Fibroblast of the aortic adventitia (primary cell): Measurements from ENCODE around the gene ABR. TPM values are rescaled to one million over a fixed set of nuclear protein-coding genes. Genes with fewer than 3 reads are reported as not detected.

ENCODE experiments used
- DNase-seq: peaks from one replicate; pipeline ENCODE4 v3.0.0-alpha.2; 2010; ENCODE audit warnings: low read depth
- H3K4me3 ChIP-seq: 2 replicates; pipeline ENCODE4 v1.5.1; 2011; ENCODE audit warnings: low read depth, mild to moderate bottlenecking, control low read depth, low read length, moderate library complexity
- total RNA-seq: library from RNA; depleted of rRNA; stranded (reverse); fragments of >200 nt; gene quantifications from 2 replicates; pipeline ENCODE4 v1.2.3, GENCODE V29; 2012; ENCODE audit warnings: low replicate concordance
- TF ChIP-seq, protein P1 (sequence below): IDR thresholded peaks from 2 replicates; pipeline ENCODE4 v1.5.1; 2011; ENCODE audit warnings: mild to moderate bottlenecking, low read length, control low read depth, inconsistent platforms; ENCODE audit not compliant: insufficient read depth

Gene ABR
- total RNA-seq, 1 donor = 76.8 TPM

DNA sequence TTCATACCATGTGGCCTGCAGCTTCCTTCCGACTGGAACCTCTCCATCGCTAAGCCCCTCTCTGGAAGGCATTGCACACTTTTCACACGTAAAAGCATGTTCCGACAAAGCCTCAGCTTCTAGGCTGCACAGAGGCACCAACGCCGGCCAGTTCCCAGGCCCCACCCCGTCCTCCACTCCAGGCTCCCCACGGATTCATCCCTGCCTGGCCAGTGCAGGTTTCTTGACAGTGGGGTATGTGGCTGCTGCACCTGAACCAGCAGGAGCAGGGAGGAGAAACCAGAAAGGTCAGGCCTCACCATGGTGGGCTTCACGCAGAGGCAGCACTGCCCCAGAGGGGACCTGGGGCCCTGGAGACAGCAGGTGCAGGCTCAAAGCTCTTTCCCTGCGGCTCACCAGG, 168.6 kb downstream of the ABR start:
- TF ChIP-seq, protein P1, sequence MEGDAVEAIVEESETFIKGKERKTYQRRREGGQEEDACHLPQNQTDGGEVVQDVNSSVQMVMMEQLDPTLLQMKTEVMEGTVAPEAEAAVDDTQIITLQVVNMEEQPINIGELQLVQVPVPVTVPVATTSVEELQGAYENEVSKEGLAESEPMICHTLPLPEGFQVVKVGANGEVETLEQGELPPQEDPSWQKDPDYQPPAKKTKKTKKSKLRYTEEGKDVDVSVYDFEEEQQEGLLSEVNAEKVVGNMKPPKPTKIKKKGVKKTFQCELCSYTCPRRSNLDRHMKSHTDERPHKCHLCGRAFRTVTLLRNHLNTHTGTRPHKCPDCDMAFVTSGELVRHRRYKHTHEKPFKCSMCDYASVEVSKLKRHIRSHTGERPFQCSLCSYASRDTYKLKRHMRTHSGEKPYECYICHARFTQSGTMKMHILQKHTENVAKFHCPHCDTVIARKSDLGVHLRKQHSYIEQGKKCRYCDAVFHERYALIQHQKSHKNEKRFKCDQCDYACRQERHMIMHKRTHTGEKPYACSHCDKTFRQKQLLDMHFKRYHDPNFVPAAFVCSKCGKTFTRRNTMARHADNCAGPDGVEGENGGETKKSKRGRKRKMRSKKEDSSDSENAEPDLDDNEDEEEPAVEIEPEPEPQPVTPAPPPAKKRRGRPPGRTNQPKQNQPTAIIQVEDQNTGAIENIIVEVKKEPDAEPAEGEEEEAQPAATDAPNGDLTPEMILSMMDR = no peak
- H3K4me3 ChIP-seq = no peak overlapping the region
- DNase-seq = no peak

DNA sequence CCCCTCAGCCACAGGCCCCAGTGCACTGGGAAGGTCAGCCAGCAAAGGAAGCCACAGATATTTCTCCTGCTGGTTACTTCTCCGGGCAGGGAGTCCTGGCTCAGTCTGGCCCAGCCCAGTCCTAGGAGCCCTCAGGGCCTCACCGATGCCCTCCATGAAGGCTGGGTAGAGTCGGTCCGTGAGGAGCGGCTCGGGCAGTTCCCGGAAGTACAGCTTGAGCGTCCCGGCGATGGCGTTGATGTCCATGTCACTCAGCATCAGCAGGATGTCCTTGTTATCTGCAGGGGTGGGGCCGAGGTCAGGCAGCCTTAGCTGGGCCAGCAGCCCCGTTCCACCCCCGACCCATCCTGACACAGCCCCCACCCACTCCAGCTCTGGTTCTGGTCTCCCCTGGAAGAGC, 169.2 kb downstream of the ABR start:
- TF ChIP-seq, protein P1 = no peak
- no peak overlapping the region for H3K4me3 ChIP-seq
- no peak for DNase-seq

DNA sequence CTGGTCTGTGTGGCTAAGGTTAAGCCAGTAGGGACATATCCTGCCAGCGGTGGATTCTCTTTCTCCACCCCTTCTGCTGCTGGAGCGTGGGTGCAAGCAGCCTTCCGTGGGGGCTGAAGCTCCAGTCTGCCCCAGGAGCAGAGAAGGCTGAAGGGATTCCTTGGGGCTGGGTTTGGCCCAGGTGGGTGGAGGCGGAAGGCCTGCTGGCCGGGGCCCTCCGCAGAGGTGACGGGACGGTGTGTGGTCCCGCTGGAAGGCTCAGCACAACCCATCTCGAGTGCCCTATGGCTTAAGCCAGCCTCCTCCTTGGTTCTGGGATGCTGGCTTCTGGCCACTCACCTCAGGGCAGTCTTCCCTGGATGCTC, 169.7 kb downstream of the ABR start:
- TF ChIP-seq, protein P1 = no peak
- no peak overlapping the region for H3K4me3 ChIP-seq
- DNase-seq = no peak

DNA sequence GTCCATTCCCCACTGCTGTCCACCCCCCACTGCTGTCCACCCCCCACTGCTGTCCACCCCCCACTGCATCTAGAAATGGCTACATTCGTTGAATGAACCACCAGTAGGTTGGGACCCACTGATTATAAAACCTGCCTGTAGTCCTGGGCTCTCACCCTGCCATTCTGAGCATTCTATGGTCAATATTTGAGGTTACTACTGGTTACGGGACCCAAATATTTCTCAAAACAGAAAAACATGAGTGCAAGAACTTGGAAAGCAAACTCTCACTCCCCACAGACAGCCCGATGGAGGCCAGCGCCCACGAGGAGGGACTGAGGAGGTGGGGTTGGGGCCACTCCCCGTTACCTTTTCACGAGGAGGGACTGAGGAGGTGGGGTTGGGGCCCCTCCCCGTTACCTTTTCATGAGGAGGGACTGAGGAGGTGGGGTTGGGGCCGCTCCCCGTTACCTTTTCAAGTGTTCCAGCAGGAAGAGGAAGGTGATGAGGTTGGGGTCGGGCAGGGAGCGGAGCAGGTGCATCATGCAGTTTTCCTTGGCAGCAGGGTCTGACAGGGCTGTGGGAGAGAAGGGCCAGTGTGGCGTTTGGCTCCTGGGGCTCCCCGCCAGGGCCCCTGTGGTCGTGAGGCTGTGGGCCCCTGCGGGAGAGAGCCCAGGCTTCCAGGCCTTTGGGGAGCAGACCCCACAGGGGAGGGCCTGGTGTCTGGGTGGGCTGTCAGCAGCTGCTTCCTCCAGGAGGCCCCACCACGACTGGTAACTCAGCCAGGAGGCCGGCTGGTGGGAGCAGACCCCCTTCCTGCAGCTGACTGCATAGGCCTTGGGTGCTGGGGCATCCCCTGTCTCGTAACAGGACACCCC, 170.3 kb downstream of the ABR start:
- DNase-seq = no peak
- TF ChIP-seq, protein P1 = no peak
- H3K4me3 ChIP-seq = no peak overlapping the region

DNA sequence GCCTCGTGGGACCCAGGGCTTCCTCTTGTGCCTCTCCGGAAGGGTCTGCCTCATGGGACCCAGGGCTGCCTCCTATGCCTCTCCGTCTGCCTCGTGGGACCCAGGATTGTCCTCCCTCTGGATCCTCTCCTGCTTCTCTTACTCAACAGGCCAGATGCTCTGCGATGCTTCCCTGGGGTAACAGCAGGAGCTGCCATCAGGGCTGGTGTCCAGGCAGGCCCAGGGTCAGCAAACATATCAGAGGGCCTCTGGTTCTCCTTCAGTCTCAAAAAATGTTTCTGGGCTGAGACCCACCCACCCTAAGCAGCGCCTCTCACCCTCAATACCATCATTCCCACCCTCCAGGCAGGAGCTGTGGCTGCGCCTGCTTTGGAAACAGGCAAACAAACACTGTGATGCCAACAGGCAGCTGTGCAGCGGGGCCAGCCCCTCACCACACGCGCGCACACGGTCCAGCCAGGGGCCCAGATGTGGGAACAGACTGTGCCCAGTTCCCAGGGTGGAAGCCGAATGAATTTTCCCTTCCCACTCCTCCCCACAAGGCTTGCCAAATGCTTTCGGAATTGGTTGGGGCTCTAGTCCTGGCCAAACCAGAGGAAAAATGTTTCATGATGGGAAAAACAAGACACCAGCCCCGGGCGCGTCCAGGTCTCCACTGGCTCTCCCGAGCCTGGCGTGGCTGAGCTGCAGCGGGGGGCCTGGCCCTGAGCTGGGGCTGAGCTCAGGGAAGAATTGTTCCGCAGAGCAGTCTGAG, 171.6 kb downstream of the ABR start:
- no peak overlapping the region for H3K4me3 ChIP-seq
- DNase-seq = no peak

DNA sequence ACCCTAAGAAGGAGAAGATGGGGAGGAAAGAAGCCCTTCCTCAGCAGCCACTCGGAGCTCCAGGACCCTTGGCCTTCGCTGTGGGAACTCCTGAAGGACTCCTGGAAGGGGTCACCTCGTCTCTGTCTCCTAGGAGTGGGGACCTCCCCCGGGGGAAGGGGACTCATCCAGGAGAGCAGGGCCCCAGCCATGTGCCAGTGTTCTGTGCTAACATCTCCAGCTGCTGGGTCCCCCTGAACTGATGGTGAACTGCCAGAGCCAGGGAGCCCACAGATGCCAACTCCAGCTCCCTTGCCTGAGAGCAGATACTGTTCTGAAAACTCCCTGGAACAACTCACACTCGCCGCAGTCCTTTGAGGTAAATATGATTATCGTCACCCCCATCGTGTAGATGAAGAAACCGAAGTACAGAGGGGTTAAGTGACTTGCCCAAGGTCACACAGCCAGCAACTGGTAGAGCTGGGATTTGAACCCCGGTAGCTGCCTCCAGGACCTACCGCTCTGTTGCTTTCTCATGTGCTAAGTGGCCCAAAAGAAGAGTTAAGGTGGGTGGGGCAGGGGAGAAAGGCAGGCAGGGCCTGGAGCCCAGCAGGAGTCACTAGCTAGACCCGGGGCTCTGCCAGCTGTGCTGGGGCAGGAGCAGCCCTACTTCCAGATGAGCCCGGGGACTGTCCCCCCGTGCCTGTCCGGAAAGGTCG, 172.3 kb downstream of the ABR start:
- DNase-seq = no peak
- H3K4me3 ChIP-seq = no peak overlapping the region
- TF ChIP-seq, protein P1 = no peak

More for the DNA sequence above, 171.6 kb downstream of the ABR start:
- TF ChIP-seq, protein P1 = no peak
